ENCODE data around the gene CACNA1C. TPM values are rescaled to one million over a fixed set of nuclear protein-coding genes. Genes with fewer than 3 reads are reported as not detected.

CACNA1C gene
- total RNA-seq, 2 experiments from 2014 or later: 0.69 to 1.4 TPM

- CTCF ChIA-PET (ENCODE audit: unreplicated experiment): no interaction called here
Observed at GRCh38 chr12:2552000-2552756, 499.4 kb downstream of the CACNA1C start.

GRCh38 chr12:2553388-2554126 lies 500.8 kb downstream of the CACNA1C start:
- no TSS peak for BruUV-seq (replicated peaks)
- intact Hi-C loops (cut with micrococcal nuclease; ENCODE audit: unreplicated experiment): no loop called here
- H2AFZ ChIP-seq (ENCODE audit: low read length): no peak overlapping the region
- H3K79me2 ChIP-seq (ENCODE audit: insufficient read depth, low read depth, low read length): no peaks in the 10 kb centered on the region
- no peak overlapping the region for H3K4me2 ChIP-seq (ENCODE audit: low read length)
- no peaks in the 10 kb centered on the region for H3K9me2 ChIP-seq (ENCODE audit: insufficient read depth, low read length)
- ChIA-PET POLR2A (no interaction called here), CTCF (ENCODE audit: unreplicated experiment) (no interaction called here)
- H3K4me3 ChIP-seq (ENCODE audit: low read depth, low read length, poor library complexity, severe bottlenecking): no peak overlapping the region
- TF ChIP-seq EZH2phosphoT487 (IDR thresholded peaks at IDR 0.05; ENCODE audit: borderline replicate concordance, low read depth, low read length) (no peak), CTCF (conservative IDR thresholded peaks at IDR 0.05; ENCODE audit: low read length) (no peak)
- H4K20me1 ChIP-seq (ENCODE audit: insufficient read depth, low read length): no peaks in the 10 kb centered on the region
- no peaks in the 10 kb centered on the region for H3K4me1 ChIP-seq (ENCODE audit: insufficient read depth, low read length, poor library complexity, severe bottlenecking)
- H3K36me3 ChIP-seq (ENCODE audit: insufficient read depth, low read length): no peaks in the 10 kb centered on the region
- H3K9me3 ChIP-seq (ENCODE audit: low read length): no peaks in the 10 kb centered on the region
- DNase-seq (ENCODE audit: low spot score): no peak
- H3K27ac ChIP-seq (ENCODE audit: low read depth, low read length, poor library complexity, severe bottlenecking): no peak overlapping the region

More at GRCh38 chr12:2552000-2552756, 499.4 kb downstream of the CACNA1C start:
- H3K36me3 ChIP-seq (ENCODE audit: insufficient read depth, low read length): no peaks in the 10 kb centered on the region
- TF ChIP-seq EZH2phosphoT487 (IDR thresholded peaks at IDR 0.05; ENCODE audit: borderline replicate concordance, low read depth, low read length) (no peak), CTCF (conservative IDR thresholded peaks at IDR 0.05; ENCODE audit: low read length) (no peak)
- intact Hi-C loops (cut with micrococcal nuclease; ENCODE audit: unreplicated experiment): no loop called here
- H3K27ac ChIP-seq (ENCODE audit: low read depth, low read length, poor library complexity, severe bottlenecking): no peak overlapping the region
- BruUV-seq (replicated peaks): no TSS peak
- no peak overlapping the region for H2AFZ ChIP-seq (ENCODE audit: low read length)
- no peak for DNase-seq (ENCODE audit: low spot score)
- no peaks in the 10 kb centered on the region for H3K79me2 ChIP-seq (ENCODE audit: insufficient read depth, low read depth, low read length)
- no peak overlapping the region for H3K4me3 ChIP-seq (ENCODE audit: low read depth, low read length, poor library complexity, severe bottlenecking)
- POLR2A ChIA-PET: interaction anchor here (0.6 kb wide), 1 partner anchor 121 kb away, joined by 4 read pairs; no protein-coding TSS in a partner anchor
- H3K9me3 ChIP-seq (ENCODE audit: low read length): no peaks in the 10 kb centered on the region
- H3K4me2 ChIP-seq (ENCODE audit: low read length): no peak overlapping the region
- H4K20me1 ChIP-seq (ENCODE audit: insufficient read depth, low read length): no peaks in the 10 kb centered on the region
- no peaks in the 10 kb centered on the region for H3K9me2 ChIP-seq (ENCODE audit: insufficient read depth, low read length)
- H3K4me1 ChIP-seq (ENCODE audit: insufficient read depth, low read length, poor library complexity, severe bottlenecking): no peaks in the 10 kb centered on the region
